HPDE6-E6E7 (cell line): ENCODE data around the gene AURKAIP1.

Experiments
- DNase-seq: peaks from one replicate; pipeline ENCODE4 v3.0.0; 2011; ENCODE audit warnings: missing footprints; ENCODE audit errors: extremely low spot score

The AURKAIP1 gene

DNA sequence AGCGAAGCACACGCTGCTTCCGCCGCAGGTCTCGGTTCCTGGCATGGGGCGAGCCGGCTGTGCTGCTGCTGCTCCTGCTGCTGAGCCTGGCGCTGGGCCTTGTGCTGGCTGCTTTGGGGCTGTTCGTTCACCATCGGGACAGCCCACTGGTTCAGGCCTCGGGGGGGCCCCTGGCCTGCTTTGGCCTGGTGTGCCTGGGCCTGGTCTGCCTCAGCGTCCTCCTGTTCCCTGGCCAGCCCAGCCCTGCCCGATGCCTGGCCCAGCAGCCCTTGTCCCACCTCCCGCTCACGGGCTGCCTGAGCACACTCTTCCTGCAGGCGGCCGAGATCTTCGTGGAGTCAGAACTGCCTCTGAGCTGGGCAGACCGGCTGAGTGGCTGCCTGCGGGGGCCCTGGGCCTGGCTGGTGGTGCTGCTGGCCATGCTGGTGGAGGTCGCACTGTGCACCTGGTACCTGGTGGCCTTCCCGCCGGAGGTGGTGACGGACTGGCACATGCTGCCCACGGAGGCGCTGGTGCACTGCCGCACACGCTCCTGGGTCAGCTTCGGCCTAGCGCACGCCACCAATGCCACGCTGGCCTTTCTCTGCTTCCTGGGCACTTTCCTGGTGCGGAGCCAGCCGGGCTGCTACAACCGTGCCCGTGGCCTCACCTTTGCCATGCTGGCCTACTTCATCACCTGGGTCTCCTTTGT is 41.3 kb downstream of the AURKAIP1 start:
- DNase-seq: no peak

DNA sequence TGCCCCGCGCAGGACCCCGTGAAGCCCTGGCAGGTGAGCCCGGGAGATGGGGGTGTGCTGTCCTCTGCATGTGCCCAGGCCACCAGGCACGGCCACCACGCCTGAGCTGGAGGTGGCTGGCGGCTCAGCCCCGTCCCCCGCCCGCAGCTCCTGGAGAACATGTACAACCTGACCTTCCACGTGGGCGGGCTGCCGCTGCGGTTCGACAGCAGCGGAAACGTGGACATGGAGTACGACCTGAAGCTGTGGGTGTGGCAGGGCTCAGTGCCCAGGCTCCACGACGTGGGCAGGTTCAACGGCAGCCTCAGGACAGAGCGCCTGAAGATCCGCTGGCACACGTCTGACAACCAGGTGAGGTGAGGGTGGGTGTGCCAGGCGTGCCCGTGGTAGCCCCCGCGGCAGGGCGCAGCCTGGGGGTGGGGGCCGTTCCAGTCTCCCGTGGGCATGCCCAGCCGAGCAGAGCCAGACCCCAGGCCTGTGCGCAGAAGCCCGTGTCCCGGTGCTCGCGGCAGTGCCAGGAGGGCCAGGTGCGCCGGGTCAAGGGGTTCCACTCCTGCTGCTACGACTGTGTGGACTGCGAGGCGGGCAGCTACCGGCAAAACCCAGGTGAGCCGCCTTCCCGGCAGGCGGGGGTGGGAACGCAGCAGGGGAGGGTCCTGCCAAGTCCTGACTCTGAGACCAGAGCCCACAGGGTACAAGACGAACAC is 42.1 kb downstream of the AURKAIP1 start:
- DNase-seq: no peak

DNA sequence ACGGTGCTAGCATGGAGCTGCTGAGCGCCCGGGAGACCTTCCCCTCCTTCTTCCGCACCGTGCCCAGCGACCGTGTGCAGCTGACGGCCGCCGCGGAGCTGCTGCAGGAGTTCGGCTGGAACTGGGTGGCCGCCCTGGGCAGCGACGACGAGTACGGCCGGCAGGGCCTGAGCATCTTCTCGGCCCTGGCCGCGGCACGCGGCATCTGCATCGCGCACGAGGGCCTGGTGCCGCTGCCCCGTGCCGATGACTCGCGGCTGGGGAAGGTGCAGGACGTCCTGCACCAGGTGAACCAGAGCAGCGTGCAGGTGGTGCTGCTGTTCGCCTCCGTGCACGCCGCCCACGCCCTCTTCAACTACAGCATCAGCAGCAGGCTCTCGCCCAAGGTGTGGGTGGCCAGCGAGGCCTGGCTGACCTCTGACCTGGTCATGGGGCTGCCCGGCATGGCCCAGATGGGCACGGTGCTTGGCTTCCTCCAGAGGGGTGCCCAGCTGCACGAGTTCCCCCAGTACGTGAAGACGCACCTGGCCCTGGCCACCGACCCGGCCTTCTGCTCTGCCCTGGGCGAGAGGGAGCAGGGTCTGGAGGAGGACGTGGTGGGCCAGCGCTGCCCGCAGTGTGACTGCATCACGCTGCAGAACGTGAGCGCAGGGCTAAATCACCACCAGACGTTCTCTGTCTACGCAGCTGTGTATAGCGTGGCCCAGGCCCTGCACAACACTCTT is 42.8 kb downstream of the AURKAIP1 start:
- no peak for DNase-seq

DNA sequence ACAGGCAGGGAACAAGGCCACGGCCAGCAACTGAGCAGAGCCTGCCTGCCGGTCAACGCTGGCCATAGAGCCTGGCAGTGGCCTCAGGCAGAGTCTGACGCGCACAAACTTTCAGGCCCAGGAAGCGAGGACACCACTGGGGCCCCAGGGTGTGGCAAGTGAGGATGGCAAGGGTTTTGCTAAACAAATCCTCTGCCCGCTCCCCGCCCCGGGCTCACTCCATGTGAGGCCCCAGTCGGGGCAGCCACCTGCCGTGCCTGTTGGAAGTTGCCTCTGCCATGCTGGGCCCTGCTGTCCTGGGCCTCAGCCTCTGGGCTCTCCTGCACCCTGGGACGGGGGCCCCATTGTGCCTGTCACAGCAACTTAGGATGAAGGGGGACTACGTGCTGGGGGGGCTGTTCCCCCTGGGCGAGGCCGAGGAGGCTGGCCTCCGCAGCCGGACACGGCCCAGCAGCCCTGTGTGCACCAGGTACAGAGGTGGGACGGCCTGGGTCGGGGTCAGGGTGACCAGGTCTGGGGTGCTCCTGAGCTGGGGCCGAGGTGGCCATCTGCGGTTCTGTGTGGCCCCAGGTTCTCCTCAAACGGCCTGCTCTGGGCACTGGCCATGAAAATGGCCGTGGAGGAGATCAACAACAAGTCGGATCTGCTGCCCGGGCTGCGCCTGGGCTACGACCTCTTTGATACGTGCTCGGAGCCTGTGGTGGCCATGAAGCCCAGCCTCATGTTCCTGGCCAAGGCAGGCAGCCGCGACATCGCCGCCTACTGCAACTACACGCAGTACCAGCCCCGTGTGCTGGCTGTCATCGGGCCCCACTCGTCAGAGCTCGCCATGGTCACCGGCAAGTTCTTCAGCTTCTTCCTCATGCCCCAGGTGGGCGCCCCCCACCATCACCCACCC is 43.7 kb downstream of the AURKAIP1 start, which contains the start of gene TAS1R3:
TSS of gene TAS1R3 (plus strand) at position 213 of the 898 bp plus-strand sequence. CDS start at position 279, 66 bp downstream.
- no peak for DNase-seq

DNA sequence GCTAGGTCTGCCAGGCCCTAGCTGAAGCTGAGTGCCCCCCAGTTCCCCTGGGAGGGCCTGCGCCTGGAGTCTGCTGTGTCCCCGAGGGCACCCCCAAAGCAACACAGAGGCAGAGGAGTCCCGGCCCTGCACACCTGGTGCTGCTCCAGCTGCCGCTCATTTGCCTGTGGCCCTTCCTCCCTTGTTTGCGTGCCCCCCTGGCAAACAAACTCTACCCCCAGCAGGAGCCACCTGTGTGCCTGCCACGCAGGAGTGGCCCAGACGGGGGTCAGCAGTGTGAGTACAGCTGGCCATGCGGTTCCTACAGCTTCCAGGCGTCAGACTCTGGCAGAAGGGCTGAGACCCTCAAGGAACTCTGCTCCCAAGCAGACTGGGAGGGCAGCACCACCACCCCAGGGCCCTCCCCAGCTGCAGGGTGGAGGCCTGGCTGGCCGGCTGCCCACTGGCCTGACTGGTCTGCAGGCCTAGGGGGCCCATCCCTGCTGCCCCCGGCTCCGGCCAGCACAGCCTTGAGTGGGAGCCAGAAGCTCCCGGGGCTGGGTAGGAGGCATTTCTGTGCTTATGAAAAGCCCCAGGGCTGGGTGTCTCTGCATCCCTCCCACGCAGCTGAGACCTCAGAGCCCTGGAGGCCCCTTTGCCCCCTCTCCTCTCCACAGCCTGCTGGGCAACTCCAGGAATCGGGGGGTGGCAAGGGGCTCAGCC is 44.5 kb downstream of the AURKAIP1 start:
- no peak for DNase-seq

DNA sequence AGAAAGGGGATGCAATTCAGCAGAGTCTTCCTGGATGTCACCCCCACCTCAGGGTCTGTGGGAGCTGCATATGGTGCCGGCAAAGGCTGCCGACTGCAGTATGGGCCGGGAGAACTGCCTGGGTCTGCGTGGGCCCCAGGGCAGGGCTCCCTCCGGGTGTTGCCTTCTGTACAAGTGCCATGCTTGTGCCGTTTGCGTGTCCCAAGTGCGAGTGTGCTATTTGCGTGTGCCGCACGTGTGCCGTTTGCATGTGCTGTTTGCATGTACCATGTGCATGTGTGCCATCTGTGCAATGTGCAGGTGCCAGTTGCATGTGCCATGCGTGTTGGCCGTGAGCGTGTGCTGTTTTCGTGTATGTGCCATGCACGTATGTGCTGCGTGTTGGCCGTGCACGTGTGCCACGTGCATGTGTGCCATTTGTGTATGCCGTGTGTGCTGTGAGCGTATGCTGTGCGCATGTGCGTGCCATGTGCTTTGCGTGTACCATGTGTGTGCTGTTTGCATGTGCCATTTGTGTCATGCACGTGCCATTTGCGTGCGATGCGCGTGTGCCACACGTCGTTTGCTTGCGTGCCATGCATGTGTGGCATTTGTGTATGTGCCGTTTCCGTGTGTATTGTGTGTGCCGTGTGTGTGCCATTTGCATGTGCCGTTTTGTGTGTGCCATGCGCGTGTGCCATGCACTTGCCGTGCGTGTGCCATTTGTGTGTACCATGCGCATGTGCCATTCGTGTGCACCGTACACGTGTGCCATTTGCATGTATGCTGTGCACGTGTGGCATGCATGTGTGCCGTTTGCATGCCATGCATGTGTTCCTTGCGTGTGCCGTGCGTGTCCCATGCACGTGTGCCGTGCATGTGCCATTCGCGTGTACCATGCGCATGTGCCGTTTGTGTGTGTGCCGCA is 45.5 kb downstream of the AURKAIP1 start:
- DNase-seq: no peak

DNA sequence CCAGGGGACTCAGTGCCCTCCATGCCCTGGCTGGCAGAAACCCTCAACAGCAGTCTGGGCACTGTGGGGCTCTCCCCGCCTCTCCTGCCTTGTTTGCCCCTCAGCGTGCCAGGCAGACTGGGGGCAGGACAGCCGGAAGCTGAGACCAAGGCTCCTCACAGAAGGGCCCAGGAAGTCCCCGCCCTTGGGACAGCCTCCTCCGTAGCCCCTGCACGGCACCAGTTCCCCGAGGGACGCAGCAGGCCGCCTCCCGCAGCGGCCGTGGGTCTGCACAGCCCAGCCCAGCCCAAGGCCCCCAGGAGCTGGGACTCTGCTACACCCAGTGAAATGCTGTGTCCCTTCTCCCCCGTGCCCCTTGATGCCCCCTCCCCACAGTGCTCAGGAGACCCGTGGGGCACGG is 46.8 kb downstream of the AURKAIP1 start:
- DNase-seq: no peak

DNA sequence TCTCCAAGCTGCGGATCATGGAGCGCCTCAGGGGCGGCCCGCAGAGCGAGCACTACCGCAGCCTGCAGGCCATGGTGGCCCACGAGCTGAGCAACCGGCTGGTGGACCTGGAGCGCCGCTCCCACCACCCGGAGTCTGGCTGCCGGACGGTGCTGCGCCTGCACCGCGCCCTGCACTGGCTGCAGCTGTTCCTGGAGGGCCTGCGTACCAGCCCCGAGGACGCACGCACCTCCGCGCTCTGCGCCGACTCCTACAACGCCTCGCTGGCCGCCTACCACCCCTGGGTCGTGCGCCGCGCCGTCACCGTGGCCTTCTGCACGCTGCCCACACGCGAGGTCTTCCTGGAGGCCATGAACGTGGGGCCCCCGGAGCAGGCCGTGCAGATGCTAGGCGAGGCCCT is 47.7 kb downstream of the AURKAIP1 start:
- no peak for DNase-seq

DNA sequence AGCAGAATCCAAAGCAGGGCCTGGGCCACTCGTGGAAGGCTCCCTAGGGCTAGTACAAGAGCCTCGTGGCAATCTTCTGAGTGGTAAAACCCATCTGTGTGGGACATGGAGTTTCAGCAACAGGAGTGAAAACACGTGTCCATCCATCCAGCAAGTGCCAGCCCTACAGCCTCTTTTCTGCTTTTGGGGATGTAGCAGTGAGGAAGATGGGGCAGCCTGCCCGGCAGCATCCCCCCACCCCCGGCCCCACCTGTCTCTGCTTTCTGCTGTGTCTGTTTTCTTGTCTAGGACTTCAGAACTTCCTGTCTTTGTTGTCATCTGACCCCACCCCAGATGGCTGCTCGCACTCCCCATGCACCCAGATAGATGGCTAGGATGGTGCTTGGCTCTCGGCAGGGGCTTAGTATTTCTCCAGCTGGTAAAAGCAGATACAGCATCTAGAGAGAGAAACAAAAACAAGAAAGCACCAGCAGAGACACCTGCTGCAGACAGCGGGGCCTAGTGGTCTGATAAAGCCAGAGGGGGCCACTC is 48.9 kb downstream of the AURKAIP1 start:
- no peak for DNase-seq

DNA sequence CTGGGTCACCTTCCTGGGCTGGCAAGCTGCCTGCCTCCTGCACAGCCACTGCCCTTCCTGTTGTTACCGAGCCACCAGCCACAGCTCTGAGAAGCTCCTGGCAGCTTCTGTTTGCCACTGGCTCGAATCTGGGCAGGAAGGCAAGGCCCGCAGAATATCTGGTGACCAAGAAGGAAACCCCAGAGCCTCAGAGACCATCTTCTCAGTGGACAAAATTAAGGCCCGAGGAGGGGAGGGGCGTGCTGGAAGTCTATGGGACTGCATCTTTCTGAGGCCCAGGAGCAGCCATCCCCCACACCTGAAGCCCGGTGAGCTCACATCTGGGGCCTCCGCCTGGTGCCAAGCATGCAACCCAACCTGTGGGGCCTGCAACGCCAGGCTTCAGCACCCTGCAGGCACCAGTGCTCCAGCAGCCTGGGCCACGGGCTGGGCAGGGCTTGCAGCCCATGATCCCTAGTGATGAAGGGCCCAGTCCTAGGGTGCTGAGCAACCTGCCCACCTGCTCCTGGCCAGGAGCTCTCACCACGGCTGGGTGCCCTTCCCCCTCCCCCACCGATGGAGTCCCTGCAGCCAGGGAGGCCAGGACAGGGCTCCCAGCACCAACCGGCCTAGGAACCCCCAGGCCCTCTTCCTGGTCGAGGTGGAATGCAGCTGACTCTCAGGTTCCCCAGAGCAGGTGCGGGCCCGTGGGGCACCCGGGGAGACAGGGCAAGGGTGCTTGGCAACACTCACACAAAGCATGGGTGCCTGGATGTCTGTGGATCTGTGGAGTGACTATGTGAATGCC is 49.5 kb downstream of the AURKAIP1 start:
- DNase-seq: no peak

DNA sequence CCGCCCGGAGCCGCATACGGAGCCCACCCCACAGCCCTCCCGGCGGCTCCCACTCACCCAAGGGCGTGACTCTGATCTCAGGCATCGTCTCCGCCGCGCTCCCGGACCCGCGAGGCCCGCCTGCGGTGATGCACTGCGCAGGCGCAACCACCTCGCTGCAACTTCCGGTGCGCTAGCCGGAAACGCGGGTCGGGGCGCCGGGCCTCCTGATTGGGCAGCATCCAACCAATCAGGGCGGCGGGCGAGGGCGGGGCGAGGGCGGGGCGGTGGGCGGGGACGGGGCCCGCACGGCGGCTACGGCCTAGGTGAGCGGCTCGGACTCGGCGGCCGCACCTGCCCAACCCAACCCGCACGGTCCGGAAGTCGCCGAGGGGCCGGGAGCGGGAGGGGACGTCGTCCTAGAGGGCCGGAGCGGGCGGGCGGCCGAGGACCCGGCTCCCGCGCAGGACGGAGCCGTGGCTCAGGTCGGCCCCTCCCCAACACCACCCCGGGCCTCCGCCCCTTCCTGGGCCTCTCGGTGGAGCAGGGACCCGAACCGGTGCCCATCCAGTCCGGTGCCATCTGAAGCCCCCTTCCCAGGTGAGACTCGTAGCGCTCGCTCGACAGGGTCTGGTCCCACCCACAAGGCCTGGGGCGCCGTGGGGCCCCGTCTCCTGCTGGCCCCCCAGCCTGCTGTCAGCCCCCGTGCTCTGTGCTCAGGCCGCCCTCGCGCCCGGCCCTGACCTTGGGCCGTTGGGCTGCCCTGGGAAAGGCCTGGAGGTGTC is 50.3 kb downstream of the AURKAIP1 start, which contains the start of the genes CPTP and INTS11:
TSS of gene CPTP (plus strand) at position 279 of the 764 bp plus-strand sequence. CDS start 2,109 bp downstream, outside the sequence.
TSS of gene INTS11 (minus strand) at position 137 of the 764 bp plus-strand sequence. CDS start at position 85, 52 bp downstream.
- peak; percentile 92 for DNase-seq

DNA sequence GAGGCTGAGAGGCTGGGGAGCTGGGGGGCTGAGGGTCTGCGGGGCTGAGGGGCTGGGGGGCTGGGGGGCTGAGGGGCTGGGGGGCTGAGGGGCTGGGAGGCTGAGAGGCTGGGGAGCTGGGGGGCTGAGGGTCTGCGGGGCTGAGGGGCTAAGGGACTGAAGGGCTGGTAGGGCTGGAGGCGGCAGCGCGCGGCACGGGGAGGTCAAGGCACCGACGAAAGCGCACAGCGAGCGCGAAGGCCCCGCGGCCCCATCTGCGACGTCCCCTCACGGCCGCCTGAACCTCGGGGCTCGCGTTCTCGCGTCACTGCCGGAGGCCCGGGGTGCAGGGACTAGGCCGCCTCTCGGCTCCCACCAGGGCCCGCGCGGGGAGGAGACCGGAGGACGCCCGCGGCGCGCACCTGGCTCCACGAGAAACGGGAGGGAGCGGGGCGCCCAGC is 50.9 kb downstream of the AURKAIP1 start:
- no peak for DNase-seq
